H1 (cell line): Measurements from ENCODE around the gene EMX2. TPM values are rescaled to one million over a fixed set of nuclear protein-coding genes. Genes with fewer than 3 reads are reported as not detected.
A peak's percentile ranks its signal among the peaks of the same experiment; 100 is the strongest.

Experiments
- CREB1 ChIP-seq: IDR thresholded peaks from 2 replicates; pipeline ENCODE4 v1.6.1; 2012; ENCODE audit warnings: inconsistent platforms
- CTCF ChIP-seq, 3 experiments: IDR thresholded peaks; 1 replicate in 2 of 3; 2 replicates in 1 of 3; pipeline versions ENCODE4 v1.5.1 to v1.6.1; 2011; ENCODE audit warnings: low read length in 3 of 3, mild to moderate bottlenecking in 3 of 3, inconsistent platforms in 2 of 3, low read depth in 1 of 3, moderate library complexity in 1 of 3; ENCODE audit not compliant: insufficient read depth in 1 of 3; ENCODE audit errors: control extremely low read depth in 1 of 3
- EZH2 ChIP-seq: fragments of 200-600 bp; sonication (generic); IDR thresholded peaks from 2 replicates; pipeline ENCODE4 v1.7.1; 2012; ENCODE audit warnings: low read depth, mild to moderate bottlenecking, moderate library complexity, low read length, inconsistent platforms; ENCODE audit not compliant: severe bottlenecking
- RNF2 ChIP-seq: fragments of 200-900, 300-1000 bp; sonication (generic); IDR thresholded peaks from 2 replicates; pipeline ENCODE4 v1.7.1; 2016; ENCODE audit warnings: borderline replicate concordance, low read depth, mild to moderate bottlenecking, antibody characterized with exemption, low read length; ENCODE audit not compliant: poor library complexity, severe bottlenecking; ENCODE audit errors: missing control alignments
- RXRA ChIP-seq: IDR thresholded peaks from 2 replicates; pipeline ENCODE4 v1.6.1; 2011; ENCODE audit warnings: low read depth, mild to moderate bottlenecking, low read length, moderate library complexity; ENCODE audit not compliant: insufficient read depth
- SAP30 ChIP-seq: fragments of 300-600 bp; sonication (generic); IDR thresholded peaks from 2 replicates; pipeline ENCODE4 v1.7.1; 2012; ENCODE audit warnings: low read length, moderate library complexity, mild to moderate bottlenecking, inconsistent platforms; ENCODE audit not compliant: insufficient read depth, insufficient replicate concordance
- SP2 ChIP-seq: IDR thresholded peaks from 2 replicates; pipeline ENCODE4 v1.6.1; 2012; ENCODE audit warnings: mild to moderate bottlenecking, low read length, inconsistent platforms
- polyA plus RNA-seq, 7 experiments: library from polyadenylated mRNA; depleted of rRNA in 3 of 7; stranded (reverse) in 5 of 7; unstranded in 2 of 7; fragments of >200 nt in 5 of 7; fragments of 200-250 nt in 2 of 7; gene quantifications; 1 replicate in 5 of 7; 2 replicates in 1 of 7; 4 replicates in 1 of 7; pipeline versions ENCODE4 v1.2.1 to v1.2.3, GENCODE V29; 2011 to 2013; ENCODE audit warnings: missing spikeins in 2 of 7, mixed read lengths in 2 of 7
- total RNA-seq: library from RNA; stranded (reverse); fragmentation: NEBNext Ultra II Directional; extraction: Animal tissue kit (Norgen Biotek cat#: 25700); gene quantifications from 2 replicates; pipeline ENCODE4 v1.2.1, GENCODE V29; 2021

EMX2 gene
- total and polyA plus RNA-seq, 2 of the 8 experiments (the other 6 are each of a cell fraction or from before 2014, with no cell fraction given): not detected

GRCh38 chr10:117550599-117551329, 8.2 kb downstream of the EMX2 start (continued):
- TF ChIP-seq CTCF (IDR thresholded peaks at IDR 0.05; ENCODE audit: control extremely low read depth in 1 of 3, insufficient read depth in 1 of 3, low read depth in 1 of 3, low read length in 3 of 3): no peak
- TF ChIP-seq RNF2: peak; percentile 93
- TF ChIP-seq SAP30: no peak
- no peak for TF ChIP-seq RXRA
- no peak for TF ChIP-seq SP2
- peak; percentile 80 for TF ChIP-seq EZH2
- no peak for TF ChIP-seq CREB1
